ENCODE data around the gene WDFY1.

The WDFY1 gene

DNA sequence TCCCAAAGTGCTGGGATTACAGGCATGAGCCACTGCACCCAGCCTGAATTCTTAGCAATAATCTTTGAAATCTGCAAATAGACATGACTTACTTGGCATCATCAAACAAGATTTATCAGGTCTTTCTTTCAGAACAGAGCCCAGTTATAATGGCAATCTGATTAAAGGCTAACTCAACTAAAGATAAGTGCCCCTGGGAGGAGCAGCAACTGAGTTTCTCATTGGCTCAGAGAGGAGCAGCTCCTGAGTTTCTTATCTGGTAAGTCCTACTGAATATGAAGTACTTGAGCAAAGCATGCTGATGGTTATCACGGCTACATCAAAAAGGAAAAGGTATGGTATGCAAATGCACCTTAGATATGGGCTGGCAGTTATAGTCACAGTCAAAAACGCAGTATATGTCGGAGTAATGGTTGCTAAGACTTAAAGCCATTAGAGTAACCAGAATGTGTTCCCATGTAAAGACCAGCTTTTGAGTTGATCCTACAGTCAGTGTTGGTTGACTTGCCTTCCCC lies 92.8 kb downstream of the WDFY1 start:
- DNase-seq: no peak

DNA sequence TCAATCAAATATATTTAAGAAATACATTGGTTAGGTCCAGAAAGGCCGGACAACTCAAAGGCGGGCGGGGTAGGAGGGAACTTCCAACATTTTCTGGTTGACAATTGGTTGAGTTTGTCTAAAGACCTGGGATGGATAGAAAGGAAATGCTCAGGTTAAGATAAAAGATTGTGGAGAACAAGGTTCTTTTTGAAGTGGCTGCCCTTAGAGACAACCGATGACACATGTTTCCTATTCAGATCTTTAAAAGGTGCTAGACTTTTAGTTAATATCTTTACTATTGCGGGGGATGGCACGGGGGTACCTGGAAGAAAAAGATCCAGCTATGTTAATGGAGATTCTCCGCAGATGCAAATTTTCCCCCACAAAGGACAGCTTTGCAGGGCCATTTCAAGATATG lies 97.7 kb downstream of the WDFY1 start:
- no peak for DNase-seq

- no peak for DNase-seq
Measured at GRCh38 chr2:223846515-223846914, 98.6 kb downstream of the WDFY1 start.

GRCh38 chr2:223841436-223842190 lies 103.5 kb downstream of the WDFY1 start:
- no peak for DNase-seq

- DNase-seq: peak; percentile 85
Measured at GRCh38 chr2:223837287-223838061, 107.7 kb downstream of the WDFY1 start, which contains the start of gene AP1S3. Gene AP1S3 (minus strand): TSS chr2:223837582. CDS start chr2:223837450, 132 bp downstream.

DNA sequence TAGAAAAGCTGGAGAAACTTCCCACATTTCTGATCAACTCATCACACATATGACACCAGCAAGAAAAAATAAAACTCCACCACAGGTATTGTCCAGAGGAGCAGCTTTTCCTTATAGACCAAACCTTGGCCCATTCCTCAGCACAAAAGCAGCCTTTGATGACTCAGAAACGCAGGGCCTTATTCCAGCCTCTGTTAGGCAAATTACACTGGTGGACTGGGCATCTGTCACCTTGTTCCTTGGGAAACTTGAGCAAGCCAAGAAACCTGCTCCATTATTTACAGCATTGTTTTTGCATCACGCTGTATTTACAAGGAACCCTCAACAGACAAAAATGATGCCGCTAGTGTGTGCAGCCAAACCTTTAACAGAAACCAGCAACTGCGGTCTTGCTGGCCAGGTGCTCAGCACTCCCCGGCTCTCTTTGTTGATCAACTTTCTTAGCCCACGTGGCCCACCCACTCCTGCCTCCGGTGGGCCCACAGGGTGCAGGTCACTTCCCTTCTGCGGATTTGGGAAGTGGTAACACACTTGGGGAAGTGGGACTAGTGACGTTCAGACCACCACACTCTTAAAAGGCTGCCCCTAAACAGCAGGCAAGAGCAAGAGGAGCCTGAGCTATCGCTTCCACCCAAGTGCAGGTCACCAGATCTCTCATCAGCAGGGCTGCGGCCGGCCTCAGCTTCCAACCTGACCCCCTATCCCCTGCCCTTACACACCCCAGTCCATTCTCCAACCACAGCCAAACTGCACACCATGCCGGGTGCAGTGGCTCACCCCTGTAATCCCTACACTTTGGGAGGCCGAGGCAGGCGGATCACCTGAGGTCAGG lies 109.2 kb downstream of the WDFY1 start:
- DNase-seq: no peak

DNA sequence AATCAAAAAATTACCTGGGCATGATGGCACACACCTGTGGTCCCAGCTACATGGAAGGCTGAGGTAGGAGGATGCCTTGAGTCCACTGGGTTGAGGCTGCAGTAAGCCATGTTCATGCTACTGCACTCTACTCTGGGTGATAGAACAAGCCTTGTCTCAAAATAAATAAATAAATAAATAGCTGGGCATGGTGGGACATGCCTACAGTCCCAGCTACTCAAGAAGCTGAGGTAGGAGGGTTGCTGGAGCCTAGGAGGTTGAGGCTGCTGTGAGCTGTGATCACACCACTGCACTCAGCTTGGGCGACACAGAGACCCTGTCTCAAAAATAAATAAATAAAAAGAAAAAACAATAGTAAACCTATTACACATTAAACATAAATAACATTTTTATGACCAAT lies 110.7 kb downstream of the WDFY1 start:
- no peak for DNase-seq

DNA sequence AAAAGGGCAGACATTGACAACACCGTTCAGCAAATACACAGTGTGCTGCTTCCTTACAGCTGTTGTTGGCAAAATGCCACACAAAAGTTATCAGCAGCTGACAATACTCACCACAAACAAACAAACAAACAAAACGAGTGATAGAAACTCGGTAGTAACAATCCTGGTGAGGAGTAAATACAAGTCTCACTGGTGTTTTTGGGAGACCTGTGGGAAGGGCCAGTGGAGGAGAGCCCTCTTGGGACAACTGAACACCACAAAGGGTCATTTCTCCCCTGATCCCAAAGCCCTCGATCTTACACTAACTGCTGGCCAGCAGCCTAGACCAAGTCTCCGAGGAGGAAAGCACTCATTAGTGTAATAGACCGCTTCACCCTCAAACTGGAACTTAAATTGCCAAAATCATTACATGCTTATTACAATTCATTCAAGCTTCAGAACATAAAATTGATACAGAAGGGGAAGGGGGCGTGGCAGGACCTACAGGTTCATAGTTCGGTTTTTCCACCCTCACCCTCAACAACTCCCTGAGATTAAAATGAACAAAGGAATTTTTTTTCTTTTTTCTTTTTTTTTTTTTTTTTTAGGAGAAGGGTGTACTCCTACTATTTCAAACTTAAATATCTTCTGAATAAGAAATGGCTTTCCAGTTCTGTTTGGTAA lies 112.8 kb downstream of the WDFY1 start:
- DNase-seq: no peak

- no peak for DNase-seq
Measured at GRCh38 chr2:223829128-223829527, 116.0 kb downstream of the WDFY1 start.

- no peak for DNase-seq
Measured at GRCh38 chr2:223828314-223828713, 116.8 kb downstream of the WDFY1 start.

GRCh38 chr2:223826995-223827394 lies 118.1 kb downstream of the WDFY1 start:
- no peak for DNase-seq

All from stimulated activated CD4-positive, alpha-beta T cell treated with anti-CD3 and anti-CD28 coated beads, Interleukin-15, amount 100 ng/mL, for 24 hours (primary cell).